Tibial nerve (tissue), 4 donors: ENCODE results near the gene GPC6. TPM values are rescaled to one million over a fixed set of nuclear protein-coding genes. Genes with fewer than 3 reads are reported as not detected.

Experiments used
- DNase-seq, 2 donors: peaks; one replicate each; pipeline ENCODE4 v3.0.0-alpha.2; 2019; ENCODE audit warnings: low spot score in 2 of 2
- H3K27ac ChIP-seq, 4 donors: fragments of 200-600 bp; sonication (generic) in 3 of 4; one replicate each; pipeline ENCODE4 v1.5.1; 2017 to 2019; ENCODE audit warnings: mild to moderate bottlenecking in 1 of 4
- H3K27me3 ChIP-seq, 2 donors: fragments of 200-600 bp; sonication (generic) in 1 of 2; one replicate each; pipeline versions ENCODE4 v1.5.1 to v1.6.0; 2017 to 2019
- H3K36me3 ChIP-seq, 3 donors: fragments of 200-600 bp; sonication (generic); one replicate each; pipeline ENCODE4 v1.5.1; 2018 to 2019
- H3K4me1 ChIP-seq, 4 donors: fragments of 200-600 bp; sonication (generic) in 3 of 4; one replicate each; pipeline ENCODE4 v1.5.1; 2017 to 2019
- H3K4me3 ChIP-seq, 4 donors: fragments of 200-600 bp; sonication (generic) in 3 of 4; one replicate each; pipeline ENCODE4 v1.5.1; 2017 to 2019; ENCODE audit warnings: mild to moderate bottlenecking in 1 of 4, moderate library complexity in 1 of 4
- H3K9me3 ChIP-seq, 4 donors: fragments of 200-600 bp; sonication (generic) in 3 of 4; one replicate each; pipeline ENCODE4 v1.5.1; 2017 to 2019
- EP300 ChIP-seq, 2 donors: sonication (generic); formaldehyde crosslinking; IDR thresholded peaks; one replicate each; pipeline ENCODE4 v1.6.1; 2017; ENCODE audit warnings: antibody characterized with exemption in 2 of 2, mild to moderate bottlenecking in 1 of 2
- POLR2A ChIP-seq, 2 donors: fragments of 450-650 bp; IDR thresholded peaks; one replicate each; pipeline ENCODE4 v1.6.1; 2017; ENCODE audit warnings: antibody characterized with exemption in 2 of 2, mild to moderate bottlenecking in 2 of 2, moderate library complexity in 2 of 2
- WGBS, 2 donors: methylation state at CpG; one replicate each; pipeline ENCODE4 v1.1.5; 2018; 5-methylcytosine and 5-hydroxymethylcytosine counted together
- total RNA-seq, 4 donors: library from RNA; depleted of rRNA; stranded (reverse); fragments of >200 nt; gene quantifications; one replicate each; pipeline ENCODE4 v1.1.0, GENCODE V29; 2016
- TF ChIP-seq, protein P1 (sequence below), 5 experiments: fragments of 200-600 bp in 3 of 5; fragments of 450-650 bp in 2 of 5; sonication (generic) in 3 of 5; IDR thresholded peaks; one replicate each; pipeline ENCODE4 v1.5.1; 2016 to 2019; ENCODE audit warnings: antibody characterized with exemption in 5 of 5, mild to moderate bottlenecking in 3 of 5, moderate library complexity in 2 of 5

Gene GPC6
- total RNA-seq, 4 donors from 2014 or later = 21.9 to 39.5 (median 29.8) TPM

DNA sequence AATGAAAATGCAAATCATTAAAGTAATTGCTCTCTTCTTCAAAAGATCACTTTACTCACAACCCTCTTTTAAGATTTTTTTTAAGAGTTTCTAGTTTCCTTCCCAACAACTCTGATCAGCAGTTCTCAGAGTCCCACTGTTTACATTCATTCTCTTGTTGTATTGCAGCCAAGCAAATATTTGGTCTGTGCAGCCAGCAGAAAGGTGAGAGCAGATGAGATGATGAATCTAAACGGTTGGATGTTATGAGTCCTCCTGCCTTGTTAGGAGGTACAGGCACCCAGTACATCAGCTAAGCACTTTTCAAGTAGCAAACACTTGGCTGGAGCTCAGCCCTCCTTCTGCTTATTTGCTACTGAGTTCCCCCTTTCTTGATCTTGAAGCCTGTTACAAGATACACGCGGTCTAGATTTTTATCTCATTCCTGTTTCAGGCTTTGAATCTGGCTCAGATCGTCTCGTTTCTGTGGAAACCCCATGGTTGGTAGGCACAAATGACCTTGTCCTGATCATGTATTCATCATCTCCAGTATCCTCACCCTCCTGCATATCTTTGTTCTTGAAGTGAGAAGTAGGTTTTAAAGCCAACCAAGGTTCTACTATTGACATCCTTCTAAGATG, 952.1 kb downstream of the GPC6 start:
- Histone ChIP-seq H3K36me3 (no peaks in the 10 kb centered on the region), H3K4me1 (no peaks in the 10 kb centered on the region), H3K4me3 (no peak overlapping the region), H3K27ac (no peak overlapping the region), H3K27me3 (no peaks in the 10 kb centered on the region), H3K9me3 (no peaks in the 10 kb centered on the region)
- 66 to 83% methylated on average over 5 of the region's 5 CpGs for WGBS, 2 donors
- no peak for DNase-seq
- TF ChIP-seq, protein P1, sequence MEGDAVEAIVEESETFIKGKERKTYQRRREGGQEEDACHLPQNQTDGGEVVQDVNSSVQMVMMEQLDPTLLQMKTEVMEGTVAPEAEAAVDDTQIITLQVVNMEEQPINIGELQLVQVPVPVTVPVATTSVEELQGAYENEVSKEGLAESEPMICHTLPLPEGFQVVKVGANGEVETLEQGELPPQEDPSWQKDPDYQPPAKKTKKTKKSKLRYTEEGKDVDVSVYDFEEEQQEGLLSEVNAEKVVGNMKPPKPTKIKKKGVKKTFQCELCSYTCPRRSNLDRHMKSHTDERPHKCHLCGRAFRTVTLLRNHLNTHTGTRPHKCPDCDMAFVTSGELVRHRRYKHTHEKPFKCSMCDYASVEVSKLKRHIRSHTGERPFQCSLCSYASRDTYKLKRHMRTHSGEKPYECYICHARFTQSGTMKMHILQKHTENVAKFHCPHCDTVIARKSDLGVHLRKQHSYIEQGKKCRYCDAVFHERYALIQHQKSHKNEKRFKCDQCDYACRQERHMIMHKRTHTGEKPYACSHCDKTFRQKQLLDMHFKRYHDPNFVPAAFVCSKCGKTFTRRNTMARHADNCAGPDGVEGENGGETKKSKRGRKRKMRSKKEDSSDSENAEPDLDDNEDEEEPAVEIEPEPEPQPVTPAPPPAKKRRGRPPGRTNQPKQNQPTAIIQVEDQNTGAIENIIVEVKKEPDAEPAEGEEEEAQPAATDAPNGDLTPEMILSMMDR (IDR thresholded peaks at IDR 0.05) = no peak
- TF ChIP-seq EP300 (IDR thresholded peaks at IDR 0.05) (no peak), POLR2A (IDR thresholded peaks at IDR 0.05) (no peak)

DNA sequence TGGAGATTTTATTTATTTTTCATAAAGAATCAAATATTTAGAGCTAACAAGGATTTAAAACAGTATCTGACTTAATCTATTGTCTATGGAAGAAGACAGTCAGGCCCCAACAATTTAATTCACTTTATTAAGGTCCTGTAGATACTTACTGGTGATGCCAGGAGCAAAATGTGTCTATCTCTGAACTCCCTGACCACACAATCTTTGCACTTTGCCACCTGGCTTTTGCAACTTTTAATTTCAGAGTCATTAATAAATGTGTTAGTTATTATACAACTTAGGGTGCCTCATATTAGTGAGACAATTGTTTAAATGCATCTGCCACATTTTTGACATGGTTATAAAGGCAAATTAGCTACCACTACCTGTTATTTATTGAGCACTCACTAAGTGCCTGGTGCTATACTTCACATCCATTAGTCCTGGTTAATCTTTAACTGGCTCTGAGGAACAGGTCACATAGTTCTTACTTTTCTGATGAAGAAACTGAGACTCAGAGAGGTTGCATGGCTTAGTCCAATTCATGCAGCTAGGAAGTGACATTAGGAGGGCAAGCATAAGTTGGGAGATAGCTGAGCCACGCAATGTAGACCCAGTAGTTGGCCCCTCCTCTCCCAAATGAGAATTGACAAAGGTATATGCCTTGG, 955.0 kb downstream of the GPC6 start:
- Histone ChIP-seq H3K4me3 (no peak overlapping the region), H3K36me3 (no peaks in the 10 kb centered on the region), H3K9me3 (no peaks in the 10 kb centered on the region), H3K4me1 (no peaks in the 10 kb centered on the region), H3K27ac (no peak overlapping the region), H3K27me3 (no peaks in the 10 kb centered on the region)
- TF ChIP-seq EP300 (IDR thresholded peaks at IDR 0.05) = no peak
- TF ChIP-seq POLR2A (IDR thresholded peaks at IDR 0.05) = no peak
- TF ChIP-seq, protein P1 (IDR thresholded peaks at IDR 0.05) = no peak
- DNase-seq = no peak
- 86 to 93% methylated on average over 1 of the region's 1 CpG for WGBS, 2 donors

- TF ChIP-seq EP300 (IDR thresholded peaks at IDR 0.05) (no peak), POLR2A (IDR thresholded peaks at IDR 0.05) (no peak)
- TF ChIP-seq, protein P1 (IDR thresholded peaks at IDR 0.05) = no peak
- no peaks in the 10 kb centered on the region for H3K4me1 ChIP-seq
- no peak overlapping the region for H3K27ac ChIP-seq
- no peak overlapping the region for H3K4me3 ChIP-seq
- H3K27me3 ChIP-seq = no peaks in the 10 kb centered on the region
- H3K36me3 ChIP-seq = no peaks in the 10 kb centered on the region
- no peak for DNase-seq
- no peaks in the 10 kb centered on the region for H3K9me3 ChIP-seq
These were observed 955.7 kb downstream of the GPC6 start for GRCh38 chr13:94182185-94182761.

- WGBS, 2 donors = 91% methylated on average over 3 of the region's 3 CpGs
- no peak overlapping the region for H3K27ac ChIP-seq
- no peaks in the 10 kb centered on the region for H3K27me3 ChIP-seq
- no peak for DNase-seq
- no peak overlapping the region for H3K4me3 ChIP-seq
- TF ChIP-seq, protein P1 (IDR thresholded peaks at IDR 0.05) = no peak
- TF ChIP-seq POLR2A (IDR thresholded peaks at IDR 0.05) (no peak), EP300 (IDR thresholded peaks at IDR 0.05) (no peak)
- H3K4me1 ChIP-seq = no peaks in the 10 kb centered on the region
- no peaks in the 10 kb centered on the region for H3K9me3 ChIP-seq
- H3K36me3 ChIP-seq = no peaks in the 10 kb centered on the region
These were observed 959.9 kb downstream of the GPC6 start for GRCh38 chr13:94186470-94186869.

DNA sequence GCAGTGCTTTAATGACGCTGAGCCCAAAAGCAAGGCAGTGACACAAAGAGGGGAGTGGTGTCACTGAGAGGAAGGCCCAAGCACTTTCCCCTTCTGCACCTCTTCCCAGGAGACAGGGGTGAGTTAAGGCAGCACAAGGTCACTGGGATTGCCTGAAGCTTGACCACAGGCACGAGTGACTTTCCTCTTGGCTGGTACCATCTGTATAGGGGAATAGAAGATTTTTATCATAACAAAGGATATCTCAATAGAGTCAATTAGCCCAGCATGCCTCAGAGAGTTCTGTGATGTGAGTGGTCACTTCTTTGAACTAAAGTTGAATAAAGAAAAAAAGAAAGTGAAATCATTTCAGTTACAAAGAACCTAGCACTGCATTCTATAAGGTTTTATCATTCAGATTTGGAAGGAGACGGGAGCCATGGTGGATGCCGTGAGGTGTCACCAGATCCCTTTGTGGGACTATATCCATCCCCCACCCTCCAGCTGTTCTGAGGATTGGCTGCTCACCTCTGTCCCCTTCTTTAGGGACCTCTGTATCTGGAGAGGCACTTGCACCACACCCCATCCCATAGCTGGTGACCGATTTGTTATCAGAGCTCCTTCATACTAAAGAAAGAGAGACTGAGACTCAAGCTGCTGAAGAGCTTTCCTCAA, 961.7 kb downstream of the GPC6 start:
- Histone ChIP-seq H3K4me3 (no peak overlapping the region), H3K27ac (no peak overlapping the region), H3K27me3 (no peaks in the 10 kb centered on the region), H3K36me3 (no peaks in the 10 kb centered on the region), H3K9me3 (no peaks in the 10 kb centered on the region), H3K4me1 (no peaks in the 10 kb centered on the region)
- DNase-seq = no peak
- WGBS, 2 donors = 65 to 78% methylated on average over 5 of the region's 5 CpGs
- TF ChIP-seq EP300 (IDR thresholded peaks at IDR 0.05) (no peak), POLR2A (IDR thresholded peaks at IDR 0.05) (no peak)
- TF ChIP-seq, protein P1 (IDR thresholded peaks at IDR 0.05) = no peak
